Omental fat pad (tissue), 4 donors: Measurements from ENCODE around the gene CYBC1. TPM values are rescaled to one million over a fixed set of nuclear protein-coding genes. Genes with fewer than 3 reads are reported as not detected.

Experiments used
- ATAC-seq: fragments of 150-250 bp; one replicate; pipeline ENCODE4 v1.9.1; 2016; ENCODE audit warnings: mild to moderate bottlenecking, moderate library complexity; ENCODE audit not compliant: low FRiP score
- DNase-seq: peaks from one replicate; pipeline ENCODE4 v3.0.0-alpha.2; 2019; ENCODE audit warnings: low spot score
- total RNA-seq, 4 donors: library from RNA; depleted of rRNA; stranded (reverse); fragments of >200 nt; gene quantifications; one replicate each; pipeline ENCODE4 v1.1.0, GENCODE V29; 2016
- TF ChIP-seq, protein P1 (sequence below), 3 donors: fragments of 450-650 bp; IDR thresholded peaks; one replicate each; pipeline ENCODE4 v1.5.1; 2016 to 2017; ENCODE audit warnings: antibody characterized with exemption in 3 of 3, mild to moderate bottlenecking in 3 of 3, moderate library complexity in 2 of 3

CYBC1 gene
- total RNA-seq, 4 donors from 2014 or later: 43.8 to 74.6 (median 68.4) TPM

DNA sequence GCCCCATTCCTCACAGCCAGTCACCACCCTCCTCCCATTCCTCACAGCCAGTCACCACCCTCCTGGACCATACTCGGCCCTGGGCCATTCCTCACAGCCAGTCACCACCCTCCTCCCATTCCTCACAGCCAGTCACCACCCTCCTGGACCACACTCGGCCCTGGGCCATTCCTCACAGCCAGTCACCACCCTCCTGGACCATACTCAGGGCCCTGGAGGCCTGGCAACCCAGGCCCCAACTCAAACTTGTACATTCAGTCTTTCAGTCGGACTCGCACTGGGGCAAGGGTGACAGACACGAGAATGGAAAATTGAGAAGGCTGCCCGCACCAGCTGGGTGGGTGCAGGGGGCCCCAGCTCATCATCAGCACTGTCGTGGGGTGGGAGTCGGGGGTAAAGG is 38.6 kb upstream of the CYBC1 start:
- peak; percentile 69 for ATAC-seq
- TF ChIP-seq, protein P1, sequence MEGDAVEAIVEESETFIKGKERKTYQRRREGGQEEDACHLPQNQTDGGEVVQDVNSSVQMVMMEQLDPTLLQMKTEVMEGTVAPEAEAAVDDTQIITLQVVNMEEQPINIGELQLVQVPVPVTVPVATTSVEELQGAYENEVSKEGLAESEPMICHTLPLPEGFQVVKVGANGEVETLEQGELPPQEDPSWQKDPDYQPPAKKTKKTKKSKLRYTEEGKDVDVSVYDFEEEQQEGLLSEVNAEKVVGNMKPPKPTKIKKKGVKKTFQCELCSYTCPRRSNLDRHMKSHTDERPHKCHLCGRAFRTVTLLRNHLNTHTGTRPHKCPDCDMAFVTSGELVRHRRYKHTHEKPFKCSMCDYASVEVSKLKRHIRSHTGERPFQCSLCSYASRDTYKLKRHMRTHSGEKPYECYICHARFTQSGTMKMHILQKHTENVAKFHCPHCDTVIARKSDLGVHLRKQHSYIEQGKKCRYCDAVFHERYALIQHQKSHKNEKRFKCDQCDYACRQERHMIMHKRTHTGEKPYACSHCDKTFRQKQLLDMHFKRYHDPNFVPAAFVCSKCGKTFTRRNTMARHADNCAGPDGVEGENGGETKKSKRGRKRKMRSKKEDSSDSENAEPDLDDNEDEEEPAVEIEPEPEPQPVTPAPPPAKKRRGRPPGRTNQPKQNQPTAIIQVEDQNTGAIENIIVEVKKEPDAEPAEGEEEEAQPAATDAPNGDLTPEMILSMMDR (IDR thresholded peaks at IDR 0.05): no peak
- no peak for DNase-seq

GRCh38 chr17:82487910-82488309 is 37.4 kb upstream of the CYBC1 start:
- no peak for DNase-seq
- ATAC-seq: no peak
- TF ChIP-seq, protein P1 (IDR thresholded peaks at IDR 0.05): no peak

GRCh38 chr17:82486231-82487094 is 35.9 kb upstream of the CYBC1 start:
- TF ChIP-seq, protein P1 (IDR thresholded peaks at IDR 0.05): no peak
- DNase-seq: no peak
- no peak for ATAC-seq

GRCh38 chr17:82483836-82484235 is 33.3 kb upstream of the CYBC1 start:
- TF ChIP-seq, protein P1 (IDR thresholded peaks at IDR 0.05): no peak
- DNase-seq (no peak), ATAC-seq (no peak)

DNA sequence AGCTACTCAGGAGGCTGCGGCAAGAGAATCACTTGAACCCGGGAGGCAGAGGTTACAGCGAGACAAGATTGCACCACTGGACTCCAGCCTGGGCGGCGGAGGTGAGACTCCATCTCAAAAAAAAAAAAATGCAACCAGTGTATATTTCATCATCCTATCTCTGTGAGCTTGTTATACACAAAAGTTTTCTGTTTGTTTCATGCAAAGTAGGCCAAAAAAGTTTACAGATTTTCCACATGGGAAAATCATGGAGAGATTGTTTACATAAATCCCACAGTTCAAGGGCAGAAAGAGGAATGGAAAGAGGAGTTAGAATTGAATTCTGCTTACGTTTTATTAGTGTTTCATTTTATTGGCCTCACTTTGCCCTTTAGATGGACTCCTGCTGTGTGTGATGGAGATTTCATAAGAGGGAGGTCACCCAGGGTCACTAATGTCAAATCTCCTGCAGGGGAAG is 32.7 kb upstream of the CYBC1 start:
- DNase-seq: no peak
- TF ChIP-seq, protein P1 (IDR thresholded peaks at IDR 0.05): no peak
- no peak for ATAC-seq

DNA sequence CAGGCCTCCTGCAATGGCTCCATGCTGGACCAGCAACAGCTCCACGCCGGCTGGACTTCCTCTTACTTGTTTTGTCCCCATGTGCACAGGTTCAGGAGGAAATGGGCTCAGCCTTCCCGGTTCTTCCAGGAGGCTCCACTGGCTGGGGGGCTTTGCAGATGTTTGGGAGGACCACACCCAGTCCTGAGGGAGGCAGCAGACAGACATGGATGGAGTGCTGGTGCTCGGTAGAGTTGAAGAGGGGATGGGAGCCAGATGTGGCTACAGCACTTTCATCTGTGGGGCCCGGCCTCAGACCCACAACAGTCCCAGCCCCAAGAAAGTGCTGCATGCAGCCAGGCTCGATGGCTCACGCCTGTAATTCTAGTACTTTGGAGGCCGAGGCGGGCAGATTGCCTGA is 29.8 kb upstream of the CYBC1 start:
- no peak for DNase-seq
- ATAC-seq: no peak
- TF ChIP-seq, protein P1 (IDR thresholded peaks at IDR 0.05): no peak

DNA sequence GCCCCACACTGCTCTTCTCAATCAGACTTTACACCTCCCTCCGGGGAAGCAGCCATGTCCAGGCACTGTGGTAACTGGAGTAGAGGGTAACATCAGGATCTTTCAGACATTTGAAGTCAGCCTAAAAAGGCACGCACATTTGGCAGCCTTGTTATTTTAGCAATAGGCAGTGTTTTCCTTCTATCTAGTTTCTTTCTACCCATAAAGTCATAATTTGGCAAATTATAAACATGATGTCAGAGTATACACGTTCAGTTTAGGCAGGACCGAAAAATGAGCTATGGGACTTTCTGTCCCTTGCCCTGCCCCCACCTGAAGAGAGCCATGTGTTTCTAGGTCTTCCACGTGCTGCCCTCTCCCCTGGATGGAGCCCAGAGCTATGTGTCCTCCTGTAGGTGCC is 29.1 kb upstream of the CYBC1 start:
- TF ChIP-seq, protein P1 (IDR thresholded peaks at IDR 0.05): no peak
- ATAC-seq (no peak), DNase-seq (no peak)
